Breast epithelium (tissue), 3 donors: ENCODE data around the gene WNT11.
A peak's percentile ranks its signal among the peaks of the same experiment; 100 is the strongest.

Experiments used
- POLR2A ChIP-seq: fragments of 450-650 bp; IDR thresholded peaks from one replicate; pipeline ENCODE4 v1.6.1; 2016; ENCODE audit warnings: antibody characterized with exemption, mild to moderate bottlenecking, moderate library complexity
- TF ChIP-seq, protein P1 (sequence below), 3 donors: fragments of 450-650 bp; IDR thresholded peaks; one replicate each; pipeline ENCODE4 v1.5.1; 2016 to 2017; ENCODE audit warnings: antibody characterized with exemption in 3 of 3, mild to moderate bottlenecking in 3 of 3, moderate library complexity in 3 of 3

DNA sequence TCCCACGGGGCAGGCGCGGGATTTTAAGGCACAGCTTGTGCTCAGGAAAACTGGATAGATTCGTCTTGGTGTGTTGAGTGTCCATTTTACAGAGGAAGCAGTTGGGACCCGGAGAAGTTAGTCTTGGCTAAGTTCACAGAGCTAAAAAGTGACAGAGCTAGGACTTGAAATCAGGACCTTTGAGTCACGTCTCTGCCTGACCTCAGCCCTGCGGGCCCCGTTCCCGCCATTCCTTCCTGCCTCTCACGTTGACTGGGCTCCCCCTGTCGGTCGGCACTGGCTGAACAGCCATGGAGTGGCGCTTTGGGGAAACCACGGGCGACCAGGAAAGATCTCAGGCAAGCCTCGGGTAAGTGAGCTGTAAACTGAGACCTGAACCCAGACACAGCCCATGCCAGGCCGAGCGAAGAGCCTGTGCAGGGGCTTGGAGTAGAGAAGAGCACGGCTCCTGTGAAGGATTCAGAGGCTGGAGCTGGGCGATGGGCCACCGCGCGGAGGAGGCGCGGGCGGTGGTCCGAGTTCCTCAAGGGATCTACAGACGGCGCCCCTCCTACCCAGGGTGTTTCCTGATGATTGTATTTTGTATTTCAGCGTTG lies 54.1 kb downstream of the WNT11 start:
- TF ChIP-seq, protein P1, sequence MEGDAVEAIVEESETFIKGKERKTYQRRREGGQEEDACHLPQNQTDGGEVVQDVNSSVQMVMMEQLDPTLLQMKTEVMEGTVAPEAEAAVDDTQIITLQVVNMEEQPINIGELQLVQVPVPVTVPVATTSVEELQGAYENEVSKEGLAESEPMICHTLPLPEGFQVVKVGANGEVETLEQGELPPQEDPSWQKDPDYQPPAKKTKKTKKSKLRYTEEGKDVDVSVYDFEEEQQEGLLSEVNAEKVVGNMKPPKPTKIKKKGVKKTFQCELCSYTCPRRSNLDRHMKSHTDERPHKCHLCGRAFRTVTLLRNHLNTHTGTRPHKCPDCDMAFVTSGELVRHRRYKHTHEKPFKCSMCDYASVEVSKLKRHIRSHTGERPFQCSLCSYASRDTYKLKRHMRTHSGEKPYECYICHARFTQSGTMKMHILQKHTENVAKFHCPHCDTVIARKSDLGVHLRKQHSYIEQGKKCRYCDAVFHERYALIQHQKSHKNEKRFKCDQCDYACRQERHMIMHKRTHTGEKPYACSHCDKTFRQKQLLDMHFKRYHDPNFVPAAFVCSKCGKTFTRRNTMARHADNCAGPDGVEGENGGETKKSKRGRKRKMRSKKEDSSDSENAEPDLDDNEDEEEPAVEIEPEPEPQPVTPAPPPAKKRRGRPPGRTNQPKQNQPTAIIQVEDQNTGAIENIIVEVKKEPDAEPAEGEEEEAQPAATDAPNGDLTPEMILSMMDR (IDR thresholded peaks at IDR 0.05) = peak; percentile 92 to 95 (median 94)
- no peak for TF ChIP-seq POLR2A
